Smooth muscle cell (in vitro differentiated cells): ENCODE data around the gene MAN1C1. TPM values are rescaled to one million over a fixed set of nuclear protein-coding genes. Genes with fewer than 3 reads are reported as not detected.

Experiments
- DNase-seq: peaks from one replicate; lab custom pipeline; 2025; ENCODE audit not compliant: unreplicated experiment; lab: John Stamatoyannopoulos, UW
- H2AFZ ChIP-seq: fragments of 200-600 bp; sonication (generic); 2 replicates; pipeline ENCODE4 v1.6.0; 2016; ENCODE audit warnings: antibody characterized with exemption, low read depth, mild to moderate bottlenecking
- H3F3A ChIP-seq: fragments of 200-600 bp; sonication (generic); 2 replicates; pipeline ENCODE4 v1.6.0; 2017; ENCODE audit warnings: antibody characterized with exemption, low read depth
- H3K27ac ChIP-seq: fragments of 200-600 bp; sonication (generic); 2 replicates; pipeline ENCODE4 v1.5.1; 2016; ENCODE audit warnings: low read depth, mild to moderate bottlenecking
- H3K27me3 ChIP-seq: fragments of 200-600 bp; sonication (generic); 2 replicates; pipeline ENCODE4 v1.6.1; 2016; ENCODE audit warnings: low read depth, mild to moderate bottlenecking
- H3K36me3 ChIP-seq: fragments of 200-600 bp; sonication (generic); 2 replicates; pipeline ENCODE4 v1.5.1; 2016; ENCODE audit warnings: low read depth
- H3K4me1 ChIP-seq: fragments of 200-600 bp; sonication (generic); 2 replicates; pipeline ENCODE4 v1.5.1; 2016; ENCODE audit warnings: low read depth
- H3K4me2 ChIP-seq: fragments of 200-600 bp; sonication (generic); 2 replicates; pipeline ENCODE4 v1.6.0; 2016; ENCODE audit warnings: mild to moderate bottlenecking
- H3K4me3 ChIP-seq: fragments of 200-600 bp; sonication (generic); 2 replicates; pipeline ENCODE4 v1.5.1; 2016; ENCODE audit warnings: mild to moderate bottlenecking
- H3K79me2 ChIP-seq: fragments of 200-600 bp; sonication (generic); 2 replicates; pipeline ENCODE4 v1.6.0; 2016; ENCODE audit warnings: low read depth, mild to moderate bottlenecking
- H3K9ac ChIP-seq: fragments of 200-600 bp; sonication (generic); 2 replicates; pipeline ENCODE4 v1.6.0; 2016; ENCODE audit warnings: low read depth
- H3K9me3 ChIP-seq: fragments of 200-600 bp; sonication (generic); replicated peaks from 2 replicates; pipeline ENCODE4 v1.5.1; 2016; ENCODE audit warnings: low read depth
- H4K20me1 ChIP-seq: fragments of 200-600 bp; sonication (generic); 2 replicates; pipeline ENCODE4 v1.6.0; 2016; ENCODE audit warnings: low read depth
- CTCF ChIP-seq: fragments of 200-600 bp; sonication (generic); IDR thresholded peaks from 2 replicates; pipeline ENCODE4 v1.5.1; 2017; ENCODE audit warnings: borderline replicate concordance, mild to moderate bottlenecking, antibody characterized with exemption; ENCODE audit not compliant: insufficient read depth, poor library complexity, severe bottlenecking
- WGBS: methylation state at CpG from one replicate; pipeline ENCODE4 v1.1.7; 2016; ENCODE audit warnings: low lambda C conversion rate; 5-methylcytosine and 5-hydroxymethylcytosine counted together
- polyA plus RNA-seq: library from polyadenylated mRNA; unstranded; fragments of >200 nt; fragmentation: Nextera tagmentation; extraction: Ambion mirVana; gene quantifications from 2 replicates; pipeline ENCODE4 v1.2.1, GENCODE V29; 2016
- total RNA-seq: library from RNA; depleted of rRNA; stranded (reverse); fragments of >200 nt; gene quantifications from 2 replicates; pipeline ENCODE4 v1.2.3, GENCODE V29; 2014

The MAN1C1 gene
- total and polyA plus RNA-seq, 2 experiments from 2014 or later = 4.4 to 10.5 TPM

- Histone ChIP-seq H3K9me3 (no peaks in the 10 kb centered on the region), H4K20me1 (peaks cover 18% of the 10 kb centered on the region), H3K9ac (no peak overlapping the region), H3K27me3 (no peaks in the 10 kb centered on the region), H3K36me3 (no peaks in the 10 kb centered on the region), H3K4me3 (no peak overlapping the region), H3K4me2 (no peak overlapping the region), H3F3A (peaks cover 9% of the 10 kb centered on the region), H3K79me2 (peaks cover 13% of the 10 kb centered on the region), H3K27ac (no peak overlapping the region), H3K4me1 (peaks cover 18% of the 10 kb centered on the region), H2AFZ (no peak overlapping the region)
- TF ChIP-seq CTCF = peak; percentile 75
- DNase-seq = peak; percentile 53
- WGBS = 7% methylated on average over 19 of the region's 19 CpGs
These were observed 180.3 kb downstream of the MAN1C1 start for GRCh38 chr1:25796811-25797458.

GRCh38 chr1:25797939-25798338, 181.3 kb downstream of the MAN1C1 start:
- DNase-seq = no peak
- H3K4me2 ChIP-seq = no peak overlapping the region
- peaks cover 9% of the 10 kb centered on the region for H3F3A ChIP-seq
- no peak overlapping the region for H3K4me3 ChIP-seq
- H3K9ac ChIP-seq = no peak overlapping the region
- WGBS = 81% methylated on average over 8 of the region's 8 CpGs
- H3K27me3 ChIP-seq = no peaks in the 10 kb centered on the region
- H2AFZ ChIP-seq = no peak overlapping the region
- peaks cover 18% of the 10 kb centered on the region for H4K20me1 ChIP-seq
- no peak overlapping the region for H3K27ac ChIP-seq
- no peaks in the 10 kb centered on the region for H3K9me3 ChIP-seq
- TF ChIP-seq CTCF = peak; percentile 36
- H3K79me2 ChIP-seq = peaks cover 13% of the 10 kb centered on the region
- H3K36me3 ChIP-seq = no peaks in the 10 kb centered on the region
- peaks cover 18% of the 10 kb centered on the region for H3K4me1 ChIP-seq

GRCh38 chr1:25798666-25799351, 182.2 kb downstream of the MAN1C1 start:
- H3K36me3 ChIP-seq = no peaks in the 10 kb centered on the region
- H3K79me2 ChIP-seq = peaks cover 13% of the 10 kb centered on the region
- no peak overlapping the region for H2AFZ ChIP-seq
- no peak for TF ChIP-seq CTCF
- no peaks in the 10 kb centered on the region for H3K27me3 ChIP-seq
- no peak overlapping the region for H3K9ac ChIP-seq
- no peak for DNase-seq
- H3K9me3 ChIP-seq = no peaks in the 10 kb centered on the region
- whole genome bisulfite sequencing = 95% methylated on average over 8 of the region's 8 CpGs
- peaks cover 18% of the 10 kb centered on the region for H3K4me1 ChIP-seq
- no peak overlapping the region for H3K27ac ChIP-seq
- no peak overlapping the region for H3K4me2 ChIP-seq
- H4K20me1 ChIP-seq = peaks cover 21% of the 10 kb centered on the region
- peaks cover 9% of the 10 kb centered on the region for H3F3A ChIP-seq
- no peak overlapping the region for H3K4me3 ChIP-seq
